ENCODE results near the gene SLCO2A1. TPM values are rescaled to one million over a fixed set of nuclear protein-coding genes. Genes with fewer than 3 reads are reported as not detected.

The SLCO2A1 gene
- total and polyA plus RNA-seq, 4 experiments from 2014 or later = not detected

DNA sequence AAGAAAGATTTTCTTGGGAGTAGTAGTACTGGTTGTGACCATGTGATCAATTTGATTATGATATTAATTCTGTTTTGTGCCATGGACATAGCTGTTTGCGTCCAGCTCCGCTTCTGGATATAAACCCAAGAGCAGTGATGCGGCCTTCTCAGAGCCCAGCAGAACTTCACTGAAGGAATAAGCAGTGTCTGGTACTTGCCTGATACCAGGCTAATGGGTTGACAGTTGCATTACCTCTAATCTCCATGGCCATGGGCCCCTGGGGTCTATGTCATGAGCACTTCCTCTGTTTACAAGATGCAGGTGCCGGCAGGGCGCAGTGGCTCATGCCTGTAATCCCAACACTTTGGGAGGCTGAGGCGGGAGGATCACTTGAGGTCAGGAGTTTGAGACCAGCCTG lies 97.7 kb downstream of the SLCO2A1 start:
- H3K4me1 Mint-ChIP-seq = peaks cover 5 to 13% (median 8%) of the 10 kb centered on the region in 4 donors
- CTCF ChIA-PET (ENCODE audit: partially characterized antibody) = no interaction called here
- peaks cover 10% of the 10 kb centered on the region for H3K4me1 ChIP-seq (ENCODE audit: insufficient read depth, low read length)
- H3K9me3 Mint-ChIP-seq = no peaks in the 10 kb centered on the region
- no peaks in the 10 kb centered on the region for H3K36me3 Mint-ChIP-seq
- H3K27ac Mint-ChIP-seq = no peak overlapping the region
- POLR2A ChIA-PET (ENCODE audit: partially characterized antibody) = no interaction called here
- no peak for DNase-seq
- intact Hi-C loops (cut with micrococcal nuclease) = no loop called here
- H3K36me3 ChIP-seq (ENCODE audit: insufficient read depth, low read length) = no peaks in the 10 kb centered on the region
- no peaks in the 10 kb centered on the region for H3K27me3 ChIP-seq (ENCODE audit: insufficient read depth, low read length)
- H3K27ac ChIP-seq (ENCODE audit: low read depth, low read length) = no peak overlapping the region
- H3K4me3 ChIP-seq (ENCODE audit: low read length in 2 of 2) = no peak overlapping the region
- peaks cover 8% of the 10 kb centered on the region in 2 donors for H3K27me3 Mint-ChIP-seq
- H3K9me3 ChIP-seq (ENCODE audit: control insufficient read depth in 1 of 2, low read length in 2 of 2) = no peaks in the 10 kb centered on the region
- H3K4me3 Mint-ChIP-seq = no peak overlapping the region

DNA sequence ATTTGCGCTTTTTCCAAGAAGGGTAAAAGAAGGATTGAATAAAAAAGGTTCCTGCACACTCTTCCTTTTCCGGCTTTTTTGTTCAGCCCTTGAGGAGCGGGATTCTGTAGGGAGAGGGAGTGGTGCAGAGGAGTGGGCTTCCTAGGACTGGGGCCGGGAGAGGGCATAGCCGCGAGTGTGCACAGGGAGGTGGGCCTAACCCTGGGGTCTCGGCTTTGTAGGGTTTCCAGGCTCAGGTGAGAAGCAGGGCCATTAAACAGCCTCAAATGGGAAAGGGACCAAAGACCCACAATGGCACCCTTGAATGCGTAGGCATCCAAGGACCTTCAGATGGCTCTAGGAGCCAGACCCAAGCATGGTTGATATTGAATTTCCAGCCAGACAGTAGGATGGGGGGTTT lies 98.6 kb downstream of the SLCO2A1 start:
- H3K9me3 Mint-ChIP-seq = no peaks in the 10 kb centered on the region
- H3K27ac ChIP-seq (ENCODE audit: low read depth, low read length) = no peak overlapping the region
- H3K27me3 Mint-ChIP-seq = peaks cover 8% of the 10 kb centered on the region in 2 donors
- no peak overlapping the region for H3K4me3 Mint-ChIP-seq
- H3K27ac Mint-ChIP-seq = no peak overlapping the region
- H3K4me1 Mint-ChIP-seq = peaks cover 5 to 15% (median 9%) of the 10 kb centered on the region in 4 donors
- CTCF ChIA-PET (ENCODE audit: partially characterized antibody) = no interaction called here
- no peak for DNase-seq
- no peaks in the 10 kb centered on the region for H3K36me3 ChIP-seq (ENCODE audit: insufficient read depth, low read length)
- intact Hi-C loops (cut with micrococcal nuclease) = no loop called here
- H3K4me3 ChIP-seq (ENCODE audit: low read length in 2 of 2) = no peak overlapping the region
- H3K4me1 ChIP-seq (ENCODE audit: insufficient read depth, low read length) = peaks cover 12% of the 10 kb centered on the region
- H3K36me3 Mint-ChIP-seq = no peaks in the 10 kb centered on the region
- no peaks in the 10 kb centered on the region for H3K9me3 ChIP-seq (ENCODE audit: control insufficient read depth in 1 of 2, low read length in 2 of 2)
- no peaks in the 10 kb centered on the region for H3K27me3 ChIP-seq (ENCODE audit: insufficient read depth, low read length)
- POLR2A ChIA-PET (ENCODE audit: partially characterized antibody) = no interaction called here

- H3K4me3 Mint-ChIP-seq = no peak overlapping the region
These were observed 99.3 kb downstream of the SLCO2A1 start for GRCh38 chr3:133930341-133930933.

DNA sequence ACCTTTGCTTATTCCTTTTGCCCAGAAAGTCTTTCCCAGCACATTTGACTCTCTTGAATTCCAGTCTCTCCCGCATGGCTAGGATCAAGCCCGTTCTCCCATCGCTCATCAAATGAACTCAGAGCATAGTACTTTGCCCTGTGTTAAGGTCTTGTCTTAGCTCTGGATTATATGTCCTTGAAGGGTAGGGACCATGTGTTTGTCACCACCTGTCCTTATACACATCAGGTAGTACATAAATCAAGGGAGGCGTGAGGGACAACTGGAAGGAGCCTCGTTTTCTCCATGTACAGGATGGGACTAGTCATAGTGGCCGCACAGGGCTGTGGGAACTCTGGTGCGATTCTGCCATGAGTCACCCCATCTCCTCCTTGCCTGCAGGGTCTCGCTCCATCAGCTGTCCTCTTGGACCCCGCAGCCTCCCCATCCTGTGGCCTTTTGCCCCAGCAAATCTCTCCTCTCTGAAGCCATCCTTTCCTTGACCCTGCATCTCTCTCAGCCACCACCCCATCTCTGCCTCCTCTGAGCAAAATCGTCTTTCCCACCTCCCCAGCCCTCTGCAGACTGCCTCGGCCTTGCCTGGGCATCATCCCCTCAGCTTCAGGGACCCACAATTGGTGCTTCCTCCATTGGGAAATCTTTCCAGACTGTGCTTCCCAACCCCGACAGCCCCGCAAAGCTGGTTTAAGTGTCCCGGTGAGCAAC lies 100.7 kb downstream of the SLCO2A1 start:
- H3K9me3 ChIP-seq (ENCODE audit: control insufficient read depth in 1 of 2, low read length in 2 of 2) = no peaks in the 10 kb centered on the region
- H3K9me3 Mint-ChIP-seq = no peaks in the 10 kb centered on the region
- H3K4me3 Mint-ChIP-seq = peak overlapping the region in 5 of 8 donors; percentile 21 to 70 (median 52)
- POLR2A ChIA-PET (ENCODE audit: partially characterized antibody) = no interaction called here
- peaks cover 12% of the 10 kb centered on the region for H3K4me1 ChIP-seq (ENCODE audit: insufficient read depth, low read length)
- no peaks in the 10 kb centered on the region for H3K36me3 ChIP-seq (ENCODE audit: insufficient read depth, low read length)
- peak overlapping the region in 2 of 7 donors; percentile 17 to 61 for H3K27ac Mint-ChIP-seq
- intact Hi-C loops (cut with micrococcal nuclease) = no loop called here
- no peak overlapping the region for H3K27ac ChIP-seq (ENCODE audit: low read depth, low read length)
- peaks cover 5 to 15% (median 9%) of the 10 kb centered on the region in 4 donors for H3K4me1 Mint-ChIP-seq
- peaks cover 8% of the 10 kb centered on the region in 2 donors for H3K27me3 Mint-ChIP-seq
- DNase-seq = no peak
- H3K4me3 ChIP-seq (ENCODE audit: low read length in 2 of 2) = no peak overlapping the region
- no peaks in the 10 kb centered on the region for H3K27me3 ChIP-seq (ENCODE audit: insufficient read depth, low read length)
- H3K36me3 Mint-ChIP-seq = no peaks in the 10 kb centered on the region
- CTCF ChIA-PET (ENCODE audit: partially characterized antibody) = interaction anchor here (1.5 kb wide), 1 partner anchor 1203 kb away, joined by 3 read pairs; no protein-coding TSS in a partner anchor

More at GRCh38 chr3:133930341-133930933, 99.3 kb downstream of the SLCO2A1 start:
- Mint-ChIP-seq H3K4me1 (peaks cover 5 to 15% (median 9%) of the 10 kb centered on the region in 4 donors), H3K36me3 (no peaks in the 10 kb centered on the region), H3K27me3 (peaks cover 8% of the 10 kb centered on the region in 2 donors), H3K27ac (no peak overlapping the region), H3K9me3 (no peaks in the 10 kb centered on the region)
- Histone ChIP-seq H3K36me3 (ENCODE audit: insufficient read depth, low read length) (no peaks in the 10 kb centered on the region), H3K27me3 (ENCODE audit: insufficient read depth, low read length) (no peaks in the 10 kb centered on the region), H3K27ac (ENCODE audit: low read depth, low read length) (no peak overlapping the region), H3K4me1 (ENCODE audit: insufficient read depth, low read length) (peaks cover 12% of the 10 kb centered on the region), H3K9me3 (ENCODE audit: control insufficient read depth in 1 of 2, low read length in 2 of 2) (no peaks in the 10 kb centered on the region), H3K4me3 (ENCODE audit: low read length in 2 of 2) (no peak overlapping the region)
- intact Hi-C loops (cut with micrococcal nuclease) = no loop called here
- DNase-seq = no peak
- ChIA-PET POLR2A (ENCODE audit: partially characterized antibody) (no interaction called here), CTCF (ENCODE audit: partially characterized antibody) (interaction anchor here (1.5 kb wide), 1 partner anchor 1204 kb away, joined by 3 read pairs; no protein-coding TSS in a partner anchor)

DNA sequence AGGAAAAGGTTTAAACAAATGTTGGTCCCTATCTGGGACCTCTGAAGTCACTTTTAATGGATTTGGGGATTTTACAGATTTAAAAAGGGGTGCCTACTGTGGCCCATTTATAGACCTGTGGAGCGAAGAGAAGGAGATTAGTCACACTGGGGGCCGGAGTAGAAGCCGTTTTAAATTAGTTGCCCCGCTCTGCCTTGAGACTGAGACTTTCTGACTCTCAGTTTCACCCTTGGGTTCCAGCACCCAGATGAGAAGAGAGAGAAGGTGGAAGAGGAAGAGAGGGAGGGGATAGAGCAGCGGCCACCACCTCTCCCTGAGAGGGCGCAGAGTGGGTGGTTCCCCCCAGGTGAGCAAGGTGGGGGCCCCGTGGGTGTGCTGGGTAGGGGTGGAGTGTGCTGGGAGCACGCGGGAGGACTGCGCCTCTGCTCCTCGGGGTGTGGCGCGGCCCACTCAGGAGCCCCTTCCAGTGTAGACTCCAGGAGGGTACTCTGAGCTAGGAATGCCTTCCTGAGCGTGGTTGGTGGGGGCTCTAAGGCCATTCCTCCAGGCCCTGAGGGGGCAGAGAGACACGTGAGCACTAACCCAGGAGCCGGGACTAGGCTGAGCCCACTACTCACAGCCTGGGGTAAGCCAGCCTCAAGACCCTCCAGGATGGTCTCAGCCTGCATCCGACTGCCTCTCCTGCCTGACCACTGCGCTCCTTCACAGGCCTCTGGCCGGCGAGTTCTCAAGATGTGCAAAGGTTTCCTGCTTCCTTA lies 101.4 kb downstream of the SLCO2A1 start:
- Mint-ChIP-seq H3K27me3 (peaks cover 8% of the 10 kb centered on the region in 2 donors), H3K36me3 (no peaks in the 10 kb centered on the region), H3K9me3 (no peaks in the 10 kb centered on the region), H3K4me3 (peak overlapping the region; percentile 66 to 84 (median 78)), H3K27ac (peak overlapping the region in 2 of 7 donors; percentile 61 to 74), H3K4me1 (peaks cover 5 to 15% (median 9%) of the 10 kb centered on the region in 4 donors)
- intact Hi-C loops (cut with micrococcal nuclease) = no loop called here
- ChIA-PET CTCF (ENCODE audit: partially characterized antibody) (interaction anchor here (0.6 to 3.5 kb wide), 8 partner anchors 16 to 1201 kb away, joined by 3 to 25 read pairs (median 4); no protein-coding TSS in a partner anchor), POLR2A (ENCODE audit: partially characterized antibody) (no interaction called here)
- Histone ChIP-seq H3K4me3 (ENCODE audit: low read length in 2 of 2) (peak overlapping the region in 1 of 2 donors; percentile 32), H3K36me3 (ENCODE audit: insufficient read depth, low read length) (no peaks in the 10 kb centered on the region), H3K27me3 (ENCODE audit: insufficient read depth, low read length) (no peaks in the 10 kb centered on the region), H3K9me3 (ENCODE audit: control insufficient read depth in 1 of 2, low read length in 2 of 2) (no peaks in the 10 kb centered on the region), H3K27ac (ENCODE audit: low read depth, low read length) (no peak overlapping the region), H3K4me1 (ENCODE audit: insufficient read depth, low read length) (peaks cover 12% of the 10 kb centered on the region)
- no peak for DNase-seq

DNA sequence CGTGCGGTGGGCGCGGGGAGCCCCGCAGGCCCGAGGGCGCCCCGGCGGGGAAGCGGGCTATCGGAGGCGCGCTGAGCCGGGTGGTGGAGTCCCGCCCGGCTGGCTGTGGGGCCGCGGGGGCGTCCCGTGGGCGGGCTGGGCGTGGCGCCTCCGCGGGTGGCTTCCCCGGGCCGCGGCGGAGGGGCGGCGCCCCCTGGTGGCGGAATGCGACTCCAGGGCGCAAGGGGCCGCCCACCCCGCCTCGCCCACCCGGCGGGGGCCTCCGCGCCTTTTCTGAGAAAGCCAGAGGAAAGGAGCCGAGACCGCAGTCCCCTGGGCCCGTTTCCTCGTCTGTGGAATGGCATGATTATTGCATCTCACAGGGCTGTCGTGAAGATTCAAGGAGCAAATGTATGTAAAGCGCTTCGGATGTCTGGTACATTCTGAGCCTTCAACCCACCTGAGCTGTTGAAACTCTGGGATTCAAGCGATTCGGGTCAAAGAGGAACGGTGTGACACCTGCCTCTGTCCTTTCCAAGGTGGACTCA lies 102.1 kb downstream of the SLCO2A1 start:
- peak overlapping the region in 3 of 7 donors; percentile 11 to 74 (median 61) for H3K27ac Mint-ChIP-seq
- H3K27me3 ChIP-seq (ENCODE audit: insufficient read depth, low read length) = no peaks in the 10 kb centered on the region
- intact Hi-C loops (cut with micrococcal nuclease) = loop anchor here (1.0 kb wide), 4 partner anchors 108 to 1201 kb away; no protein-coding TSS in a partner anchor
- no peaks in the 10 kb centered on the region for H3K9me3 ChIP-seq (ENCODE audit: control insufficient read depth in 1 of 2, low read length in 2 of 2)
- peak overlapping the region in 1 of 2 donors; percentile 36 for H3K4me3 ChIP-seq (ENCODE audit: low read length in 2 of 2)
- no peaks in the 10 kb centered on the region for H3K36me3 ChIP-seq (ENCODE audit: insufficient read depth, low read length)
- peak; percentile 63 to 76 (median 75) for DNase-seq
- no peak overlapping the region for H3K27ac ChIP-seq (ENCODE audit: low read depth, low read length)
- ChIA-PET CTCF (ENCODE audit: partially characterized antibody) (interaction anchor here (0.6 to 3.5 kb wide), 8 partner anchors 17 to 1201 kb away, joined by 3 to 25 read pairs (median 4); no protein-coding TSS in a partner anchor), POLR2A (ENCODE audit: partially characterized antibody) (no interaction called here)
- H3K27me3 Mint-ChIP-seq = peaks cover 8% of the 10 kb centered on the region in 2 donors
- H3K4me1 Mint-ChIP-seq = peaks cover 5 to 15% (median 9%) of the 10 kb centered on the region in 4 donors
- H3K9me3 Mint-ChIP-seq = no peaks in the 10 kb centered on the region
- H3K4me1 ChIP-seq (ENCODE audit: insufficient read depth, low read length) = peaks cover 12% of the 10 kb centered on the region
- no peaks in the 10 kb centered on the region for H3K36me3 Mint-ChIP-seq
- H3K4me3 Mint-ChIP-seq = peak overlapping the region; percentile 67 to 84 (median 79)

All from CD4-positive, alpha-beta memory T cell (primary cell).